ENCODE measurements around the gene NFATC2. TPM values are rescaled to one million over a fixed set of nuclear protein-coding genes. Genes with fewer than 3 reads are reported as not detected.

NFATC2 gene
- total RNA-seq, 2 donors from 2014 or later = 4.7 to 5.6 TPM

DNA sequence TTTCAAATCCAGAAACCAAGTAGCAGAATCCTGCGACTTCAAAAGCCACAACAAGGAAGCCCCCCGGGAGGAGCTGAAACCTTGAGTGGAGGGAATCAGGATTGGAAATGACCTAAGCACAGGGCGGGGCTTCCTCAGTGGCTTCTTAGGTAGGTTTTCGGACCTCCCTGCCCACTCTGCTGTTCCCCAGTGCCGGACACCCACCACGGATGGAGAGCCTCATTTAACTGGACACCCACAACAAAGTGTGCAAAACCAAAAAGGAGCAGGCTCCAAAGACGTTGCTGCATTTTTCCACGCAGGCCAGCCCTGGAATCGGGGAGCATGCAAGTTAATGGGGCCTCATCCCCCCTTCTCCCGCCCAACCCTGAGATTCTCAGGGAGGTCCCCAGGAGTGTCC is 144.4 kb downstream of the NFATC2 start:
- ATAC-seq (no peak), DNase-seq (no peak)
- intact Hi-C loops (cut with DNase I, micrococcal nuclease) = no loop called here

DNA sequence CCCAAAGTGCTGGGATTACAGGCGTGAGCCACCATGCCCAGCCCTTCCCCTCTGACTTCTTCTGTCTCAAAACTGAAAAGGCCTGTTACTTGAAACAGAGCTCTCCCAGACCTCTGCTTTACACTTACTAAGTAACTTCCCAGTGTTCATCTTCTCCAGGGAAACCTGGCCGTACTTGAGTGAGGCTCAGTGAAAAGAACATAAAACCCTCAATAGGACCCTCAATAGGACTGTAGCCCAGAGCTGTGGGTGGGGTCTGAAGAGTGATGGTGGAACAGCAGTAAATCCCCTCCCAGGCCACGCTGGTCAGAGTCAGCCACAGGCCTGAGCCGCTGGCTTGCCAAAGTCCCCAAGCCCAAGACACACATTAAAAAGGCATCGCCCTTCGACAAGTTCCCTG is 145.4 kb downstream of the NFATC2 start:
- no peak for DNase-seq
- intact Hi-C loops (cut with DNase I, micrococcal nuclease) = no loop called here
- no peak for ATAC-seq

DNA sequence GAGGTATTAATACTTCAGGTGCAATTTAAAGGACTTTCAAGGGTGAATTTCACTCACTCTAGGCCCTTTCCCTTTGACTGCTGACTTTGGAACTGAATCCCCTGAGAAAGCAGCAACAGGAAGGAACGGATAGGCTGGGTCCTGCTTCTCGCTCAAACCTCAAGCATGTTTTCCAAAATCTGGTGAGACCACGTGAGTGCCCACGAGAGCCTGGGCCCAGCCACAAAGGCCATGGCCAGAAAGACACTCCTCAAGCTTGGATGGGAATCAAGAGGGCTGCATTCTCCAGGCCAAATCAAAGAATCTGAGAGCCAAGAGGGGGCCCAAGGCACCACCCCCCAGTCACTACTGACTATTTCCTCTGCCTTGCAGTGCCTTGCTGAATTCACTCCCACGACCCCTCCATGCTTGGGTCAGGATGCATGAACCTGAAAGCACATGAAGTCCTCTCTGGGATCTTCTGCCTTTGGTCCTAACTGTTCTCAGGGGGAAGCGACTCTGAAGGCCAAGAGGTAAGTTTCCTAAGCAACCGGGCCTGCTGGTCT is 146.1 kb downstream of the NFATC2 start:
- no peak for ATAC-seq
- no peak for DNase-seq
- intact Hi-C loops (cut with DNase I, micrococcal nuclease) = no loop called here

DNA sequence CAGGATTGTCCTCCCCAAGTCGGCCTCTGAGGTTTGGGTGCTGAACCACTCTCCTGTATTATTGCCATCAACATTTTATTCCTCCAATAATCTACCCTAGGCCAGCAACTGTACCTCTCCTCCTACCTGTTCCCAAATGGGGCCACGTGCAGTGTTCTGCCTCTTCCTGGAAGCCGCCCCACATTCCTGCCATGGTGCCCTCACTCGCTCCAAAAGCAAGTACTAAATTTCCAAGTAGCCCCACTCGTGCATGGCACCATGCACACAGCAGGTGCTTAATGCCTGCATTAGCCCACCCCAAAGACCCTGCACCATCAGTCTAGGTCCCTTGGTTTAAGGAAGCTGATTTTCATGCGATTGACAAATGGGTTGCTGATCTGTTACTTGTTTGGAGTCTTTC is 147.8 kb downstream of the NFATC2 start:
- ATAC-seq (no peak), DNase-seq (no peak)
- intact Hi-C loops (cut with DNase I, micrococcal nuclease) = no loop called here

DNA sequence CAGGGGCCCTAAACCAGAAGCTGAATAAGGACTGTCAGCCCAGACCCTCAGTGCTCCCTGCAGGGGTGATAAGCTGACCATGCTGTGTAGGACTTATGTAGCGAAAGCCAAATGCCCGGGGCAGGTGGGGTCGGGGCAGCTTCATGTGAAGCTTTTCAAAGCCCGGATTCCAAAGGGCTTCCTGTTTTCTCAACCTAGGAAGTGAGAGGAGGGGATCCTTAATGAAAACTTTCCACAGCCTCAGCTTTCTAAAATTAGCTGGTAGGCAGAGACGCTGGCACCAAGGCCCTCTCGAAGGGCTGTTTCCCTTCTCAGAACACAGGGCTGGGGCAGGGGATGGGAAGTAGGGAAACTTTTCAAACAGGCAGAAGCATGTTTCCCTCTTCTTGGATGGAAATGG is 148.9 kb downstream of the NFATC2 start:
- ATAC-seq (no peak), DNase-seq (no peak)
- intact Hi-C loops (cut with DNase I, micrococcal nuclease) = no loop called here

DNA sequence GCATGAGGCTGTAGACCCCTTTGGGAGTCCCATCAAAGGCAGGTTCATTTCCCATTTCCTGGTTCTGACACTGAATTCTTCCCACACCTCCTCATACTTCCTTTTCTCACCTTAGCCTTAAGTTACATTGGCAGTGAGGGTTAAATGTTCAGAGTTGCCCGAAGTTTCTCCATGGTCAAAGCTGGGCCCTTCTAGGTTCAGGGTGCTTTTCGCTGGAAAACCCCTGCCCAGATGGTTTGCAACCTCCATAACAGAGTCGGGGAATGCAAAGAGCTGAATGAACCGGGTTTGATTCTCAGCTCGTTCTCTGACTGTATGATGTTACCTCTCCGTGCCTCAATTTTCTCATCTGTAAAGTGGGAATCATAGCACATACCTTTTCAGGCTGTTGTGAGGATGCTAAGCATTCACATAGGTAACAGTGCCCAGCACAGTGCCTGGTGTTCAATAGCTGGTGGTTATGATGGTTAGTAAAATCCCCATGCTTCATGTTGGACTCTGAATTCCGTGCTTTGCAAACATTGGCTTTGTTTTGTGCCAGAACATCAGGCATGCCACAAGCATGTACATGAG is 149.8 kb downstream of the NFATC2 start:
- intact Hi-C loops (cut with DNase I, micrococcal nuclease) = no loop called here
- DNase-seq (no peak), ATAC-seq (no peak)

DNA sequence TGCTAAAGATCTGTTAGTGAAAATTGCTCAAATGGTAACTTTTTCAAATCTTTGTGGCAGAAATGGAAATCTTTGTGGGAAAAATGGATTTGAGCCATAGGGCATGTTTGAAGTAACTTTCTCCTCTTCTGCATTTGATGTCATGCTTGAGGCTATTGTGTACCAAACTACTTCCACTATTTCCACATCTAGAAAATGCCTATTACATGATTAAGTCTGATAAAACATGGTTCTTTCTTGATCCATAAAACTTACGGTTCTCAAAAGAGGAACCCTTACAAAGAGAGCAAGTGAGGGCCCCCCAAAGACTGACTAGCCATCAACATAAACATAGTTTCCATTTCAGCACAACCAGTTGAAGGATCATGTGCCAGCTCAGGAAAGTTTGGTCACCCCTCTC is 150.6 kb downstream of the NFATC2 start:
- ATAC-seq (no peak), DNase-seq (no peak)
- intact Hi-C loops (cut with DNase I, micrococcal nuclease) = no loop called here

DNA sequence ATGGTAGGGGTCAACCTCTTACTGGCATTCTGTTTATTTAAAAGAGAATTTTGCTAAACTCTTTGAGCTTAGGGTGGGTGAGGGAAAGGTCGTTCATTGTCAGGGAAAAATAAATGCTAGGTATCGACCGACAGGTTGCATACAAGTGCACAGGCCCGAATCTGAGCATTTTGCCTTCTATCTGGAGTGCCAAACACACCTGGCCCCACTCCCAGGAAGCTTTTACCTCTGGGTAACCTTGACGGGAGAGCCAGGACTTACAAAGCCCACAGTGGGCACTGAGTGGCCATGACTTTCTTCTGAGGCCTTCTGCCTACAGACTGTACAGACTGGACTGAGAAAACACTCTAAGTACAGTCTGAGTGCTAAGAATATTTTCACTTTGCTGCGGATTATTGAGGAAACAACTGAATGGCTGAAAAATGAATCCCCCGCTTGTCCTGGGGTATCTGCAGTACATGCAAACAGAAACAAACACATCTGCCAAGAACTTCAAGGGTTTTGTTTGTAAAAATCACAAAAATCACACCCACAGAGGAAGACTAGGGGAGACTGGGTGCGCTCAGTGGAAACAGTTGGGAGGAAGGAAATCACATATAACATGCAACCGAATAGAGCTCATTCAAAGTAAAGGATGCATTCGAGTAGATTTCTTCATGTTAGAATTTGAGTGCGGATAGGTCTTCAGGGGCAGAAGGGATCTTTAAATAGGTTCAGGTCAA is 152.8 kb downstream of the NFATC2 start:
- no peak for ATAC-seq

DNA sequence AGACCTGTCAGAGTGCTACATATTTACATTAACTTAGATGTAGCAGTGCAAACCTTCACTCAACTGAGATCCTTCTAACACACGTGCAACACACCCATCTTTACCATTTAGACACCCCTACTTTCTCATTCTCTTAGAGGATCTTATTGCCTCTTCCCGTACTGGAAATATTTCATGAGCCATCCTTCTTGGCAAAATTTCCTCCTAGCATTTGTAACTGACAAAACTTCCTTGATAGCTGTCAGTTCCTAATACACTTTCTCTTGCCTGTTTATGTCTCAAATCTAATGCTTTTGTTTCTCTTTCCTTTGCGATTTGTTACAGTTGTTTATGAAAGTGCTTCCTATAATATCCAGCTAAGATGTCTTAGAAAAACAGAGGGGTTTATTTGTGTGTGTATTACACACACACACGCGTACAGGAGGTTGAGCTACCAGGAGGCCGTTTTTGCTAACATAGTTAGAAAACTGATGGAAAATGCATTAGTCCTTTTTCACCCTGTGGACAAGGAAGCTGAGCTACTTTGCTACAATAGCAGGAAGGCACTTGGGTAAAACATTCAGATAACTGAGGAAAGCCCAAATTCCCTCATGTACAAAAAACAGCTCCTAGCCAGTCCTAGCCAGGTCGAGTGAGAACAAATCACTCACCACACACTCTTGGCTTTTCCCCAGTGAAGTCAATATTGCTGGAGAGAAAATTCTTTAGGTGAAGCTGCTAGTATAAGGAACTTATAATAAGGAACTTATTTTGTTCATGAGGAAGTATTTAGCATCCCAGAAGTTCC is 153.6 kb downstream of the NFATC2 start:
- intact Hi-C loops (cut with DNase I, micrococcal nuclease) = no loop called here
- ATAC-seq (no peak), DNase-seq (no peak)

More for the DNA sequence above, 152.8 kb downstream of the NFATC2 start:
- DNase-seq = no peak
- intact Hi-C loops (cut with DNase I, micrococcal nuclease) = no loop called here

DNA sequence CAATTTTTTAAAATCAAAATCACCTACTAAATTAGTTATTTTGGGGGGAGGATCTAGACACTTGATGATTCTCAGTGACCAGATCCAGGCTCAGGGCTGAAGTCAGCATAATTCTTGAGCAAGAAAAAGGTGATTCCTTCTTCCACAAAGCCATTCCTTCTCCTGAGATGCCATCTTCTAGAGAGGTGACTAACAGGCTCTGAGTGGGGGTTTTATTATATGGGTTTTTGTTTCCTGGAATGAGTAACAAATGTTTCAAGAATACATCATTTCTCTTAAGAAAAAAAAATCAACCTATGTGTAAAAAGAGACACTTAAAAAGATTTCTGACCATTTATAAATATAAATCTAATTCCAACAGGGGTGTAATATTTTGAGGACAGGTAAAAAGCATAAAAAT is 154.3 kb downstream of the NFATC2 start:
- DNase-seq (no peak), ATAC-seq (no peak)
- intact Hi-C loops (cut with DNase I, micrococcal nuclease) = no loop called here

DNA sequence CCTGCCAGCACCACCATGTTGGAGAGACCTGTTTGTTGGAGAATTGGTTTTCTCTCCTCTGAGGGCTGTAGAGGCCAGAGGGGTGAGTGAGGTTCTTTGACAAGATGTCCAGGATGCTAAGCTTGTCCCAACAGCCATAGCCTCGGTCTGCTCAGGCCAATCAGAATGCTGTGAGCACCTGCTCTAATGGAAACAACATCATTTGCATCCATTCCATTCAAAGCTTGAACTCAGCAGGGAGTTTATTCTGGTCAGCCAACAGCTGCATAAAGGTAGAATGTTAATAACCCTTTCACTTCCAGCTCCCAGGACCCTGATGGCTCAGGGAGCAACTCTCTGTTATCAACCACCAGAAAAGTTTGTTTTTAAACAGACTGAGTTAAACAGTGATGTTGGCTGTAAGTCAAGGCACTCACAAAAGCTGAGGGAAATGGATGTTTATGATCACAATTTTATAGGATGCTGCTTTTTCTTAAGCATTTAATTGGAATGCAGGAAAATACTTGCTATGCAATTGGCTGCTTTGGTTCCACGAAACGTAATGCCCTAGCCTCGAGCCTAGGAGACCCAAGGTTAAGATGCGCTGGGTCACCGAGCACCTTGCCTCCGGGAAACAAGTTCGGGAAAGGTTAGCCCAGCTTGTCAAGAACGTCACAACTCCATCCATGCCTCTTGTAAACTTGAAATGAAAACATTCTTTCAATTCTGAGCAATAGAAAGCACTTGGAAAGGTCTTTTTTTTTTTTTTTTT is 155.2 kb downstream of the NFATC2 start:
- no peak for DNase-seq
- intact Hi-C loops (cut with DNase I, micrococcal nuclease) = no loop called here
- no peak for ATAC-seq

DNA sequence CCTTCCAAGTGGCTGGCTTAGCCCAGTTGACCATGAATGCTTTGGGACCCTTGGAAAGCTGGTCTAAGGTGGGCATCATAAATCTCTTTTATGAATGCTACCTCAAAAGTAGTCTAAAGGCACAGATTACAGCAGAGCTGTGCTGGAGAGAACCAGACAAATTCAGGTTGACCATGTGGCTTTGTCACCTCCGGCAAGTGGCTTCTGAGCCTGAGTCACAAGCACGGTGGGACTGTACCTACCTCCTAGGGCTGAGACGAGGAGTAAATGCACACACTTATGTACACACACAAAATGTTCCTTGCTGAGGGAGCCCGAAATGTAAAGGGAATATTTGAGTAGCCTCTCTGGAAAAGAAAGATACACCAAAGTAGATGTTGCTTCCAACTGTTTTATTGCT is 155.9 kb downstream of the NFATC2 start:
- DNase-seq = no peak
- no peak for ATAC-seq
- intact Hi-C loops (cut with DNase I, micrococcal nuclease) = no loop called here

DNA sequence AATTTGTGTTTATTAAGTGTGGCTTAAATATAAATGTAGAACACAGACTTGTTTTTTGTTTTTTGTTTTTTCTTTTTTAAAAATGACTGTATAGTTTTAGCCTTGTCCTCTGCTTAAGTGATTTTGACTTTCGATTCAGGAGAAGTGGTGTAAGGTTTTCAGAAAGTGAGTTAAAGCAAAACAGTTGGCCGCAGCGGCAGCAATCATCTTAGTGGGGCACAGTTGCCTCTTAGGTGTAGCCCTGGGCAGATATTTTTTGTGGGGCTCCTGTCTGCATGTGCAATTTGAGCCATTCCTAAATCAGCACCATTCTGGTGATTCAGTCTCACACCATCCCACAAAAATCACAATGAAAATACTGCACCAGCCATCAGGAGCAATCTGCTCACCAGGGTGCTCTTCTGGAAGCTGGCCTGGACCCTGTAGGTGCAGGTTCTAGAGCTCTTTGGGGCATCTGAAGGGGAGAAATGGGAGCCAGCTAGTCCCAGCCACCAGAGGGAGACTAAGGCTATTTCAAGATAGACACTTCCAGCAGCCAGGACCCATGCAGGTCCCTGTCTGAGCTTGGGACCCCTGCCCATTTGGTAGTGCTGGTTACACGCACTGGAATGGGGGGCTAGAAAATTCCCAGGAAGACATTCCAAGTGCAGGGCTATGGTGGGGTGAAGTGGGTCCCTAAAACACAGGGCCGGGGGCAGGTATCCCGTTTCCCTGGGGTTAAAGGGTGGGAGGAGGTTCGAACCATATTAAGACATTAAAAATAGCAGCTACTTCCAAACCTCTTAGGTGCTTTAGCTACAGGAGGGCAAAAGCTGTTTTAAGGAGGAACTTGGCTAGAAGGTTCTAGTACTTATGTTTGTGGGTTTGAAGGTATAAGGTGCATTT is 156.6 kb downstream of the NFATC2 start:
- intact Hi-C loops (cut with DNase I, micrococcal nuclease) = no loop called here
- DNase-seq = no peak
- no peak for ATAC-seq

DNA sequence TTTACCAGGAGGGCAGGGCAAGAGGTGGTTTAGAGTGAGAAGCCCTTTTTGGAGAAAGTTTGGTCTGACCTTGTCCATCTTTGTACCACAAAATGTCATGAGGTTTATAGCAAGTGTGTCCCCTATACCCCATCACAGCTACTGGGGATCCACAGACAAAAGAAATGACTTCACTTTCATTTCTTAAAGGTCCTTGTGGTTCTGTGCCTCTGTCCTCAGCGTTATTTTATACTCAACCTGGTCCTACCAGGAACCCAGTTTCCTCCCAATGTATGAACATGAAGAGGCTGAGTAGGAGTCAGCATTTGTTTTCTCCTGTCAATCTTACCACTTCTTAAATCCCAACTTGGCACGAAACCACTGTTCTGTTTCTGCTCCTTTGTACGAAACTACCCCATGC is 157.6 kb downstream of the NFATC2 start:
- DNase-seq = no peak
- intact Hi-C loops (cut with DNase I, micrococcal nuclease) = no loop called here
- no peak for ATAC-seq

DNA sequence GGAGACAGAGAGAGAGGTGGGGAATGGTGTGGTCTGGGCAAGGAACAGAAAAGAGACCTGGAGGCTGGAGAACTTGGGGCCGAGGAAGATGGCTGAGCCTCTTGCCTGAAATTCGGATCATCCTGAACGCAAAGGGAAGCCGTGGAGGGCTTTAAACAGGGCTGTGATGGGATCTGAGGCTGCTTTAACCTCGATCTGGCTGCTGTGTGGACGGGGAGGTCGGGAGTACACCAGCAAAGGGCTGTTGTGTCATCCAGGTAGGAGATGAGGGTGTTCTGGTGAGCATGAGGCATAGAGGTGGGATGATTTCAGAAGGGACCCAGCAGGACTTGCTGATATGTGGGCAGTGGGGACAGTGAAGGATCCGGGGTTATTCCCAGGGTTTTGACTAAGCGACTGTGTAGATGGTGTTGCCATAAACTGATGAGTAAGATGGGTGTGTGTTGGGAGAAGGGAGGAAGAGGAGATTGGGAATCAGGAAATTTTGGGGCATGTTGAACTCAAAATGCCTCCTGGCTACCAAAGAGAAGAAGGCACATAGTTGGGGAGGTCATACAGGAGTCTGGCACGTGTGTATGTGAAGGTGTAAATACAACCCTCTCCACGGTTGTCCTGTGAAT is 158.5 kb downstream of the NFATC2 start:
- ATAC-seq (no peak), DNase-seq (no peak)
- intact Hi-C loops (cut with DNase I, micrococcal nuclease) = no loop called here

DNA sequence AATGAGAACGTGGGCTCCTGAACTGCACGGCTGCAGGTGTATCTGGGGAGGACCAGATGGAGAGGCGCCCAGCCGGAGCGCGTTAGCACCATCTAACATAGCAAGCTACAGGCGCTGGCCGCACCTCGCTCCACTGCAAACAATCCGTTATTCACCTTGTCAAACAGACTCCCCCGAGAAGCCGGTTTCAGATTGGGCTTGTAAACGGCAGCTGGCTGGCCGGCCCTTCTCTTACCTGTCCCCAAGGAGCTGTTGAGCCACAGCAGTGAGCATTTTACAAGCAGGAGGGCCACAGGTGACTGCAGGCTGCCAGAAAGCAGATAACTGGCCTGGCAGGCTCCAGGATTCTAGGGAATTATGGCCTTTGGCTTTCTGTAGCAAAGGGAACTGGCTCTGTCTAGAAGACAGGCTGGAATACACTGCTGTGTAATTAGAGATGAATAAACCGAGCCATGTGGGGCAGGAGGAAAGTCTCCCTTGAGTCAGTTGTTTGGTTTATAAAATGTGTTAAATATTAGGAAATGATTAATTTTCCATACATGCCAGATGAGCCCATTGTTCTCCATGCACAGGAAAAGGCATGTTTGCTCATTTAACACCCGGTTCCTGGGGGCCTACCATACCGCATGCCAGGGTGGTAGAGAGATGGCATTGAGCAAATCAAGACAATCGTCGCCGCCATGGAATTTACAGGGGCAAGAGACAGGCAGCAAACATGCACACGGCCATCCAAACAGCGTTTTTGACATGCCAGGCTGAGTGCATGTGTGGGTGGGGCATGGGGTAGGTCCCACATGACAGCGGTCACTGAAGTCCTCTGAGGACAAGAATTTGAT is 159.3 kb downstream of the NFATC2 start:
- intact Hi-C loops (cut with DNase I, micrococcal nuclease) = no loop called here
- DNase-seq = peak; percentile 53 to 57
- peak; percentile 93 for ATAC-seq
